GM12872 (cell line): ENCODE measurements around the gene CDH23.

Experiments used
- TF ChIP-seq, protein P1 (sequence below): IDR thresholded peaks from 3 replicates; pipeline ENCODE4 v1.5.1; 2011; ENCODE audit warnings: low read depth, mild to moderate bottlenecking, low read length, moderate library complexity; ENCODE audit not compliant: insufficient read depth

Gene CDH23

DNA sequence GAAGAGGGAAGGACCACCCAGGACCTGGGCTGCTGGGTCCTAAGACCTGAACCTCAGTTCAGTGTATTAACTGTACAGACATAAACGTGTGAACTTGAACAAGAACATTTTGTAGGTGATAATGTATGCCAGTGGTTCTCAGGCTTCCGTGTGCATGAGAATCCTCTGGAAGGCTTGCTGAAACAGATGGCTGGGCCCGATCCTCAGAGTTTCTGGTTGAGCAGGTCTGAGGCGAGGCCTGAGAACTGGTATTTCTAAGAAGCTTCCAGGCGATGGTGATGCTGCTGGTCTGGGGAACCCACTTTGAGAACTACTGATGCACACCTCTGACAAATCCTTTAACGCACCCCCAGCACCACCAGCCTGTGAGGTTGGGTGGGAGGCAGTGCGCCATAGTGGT, 70.4 kb downstream of the CDH23 start:
- TF ChIP-seq, protein P1, sequence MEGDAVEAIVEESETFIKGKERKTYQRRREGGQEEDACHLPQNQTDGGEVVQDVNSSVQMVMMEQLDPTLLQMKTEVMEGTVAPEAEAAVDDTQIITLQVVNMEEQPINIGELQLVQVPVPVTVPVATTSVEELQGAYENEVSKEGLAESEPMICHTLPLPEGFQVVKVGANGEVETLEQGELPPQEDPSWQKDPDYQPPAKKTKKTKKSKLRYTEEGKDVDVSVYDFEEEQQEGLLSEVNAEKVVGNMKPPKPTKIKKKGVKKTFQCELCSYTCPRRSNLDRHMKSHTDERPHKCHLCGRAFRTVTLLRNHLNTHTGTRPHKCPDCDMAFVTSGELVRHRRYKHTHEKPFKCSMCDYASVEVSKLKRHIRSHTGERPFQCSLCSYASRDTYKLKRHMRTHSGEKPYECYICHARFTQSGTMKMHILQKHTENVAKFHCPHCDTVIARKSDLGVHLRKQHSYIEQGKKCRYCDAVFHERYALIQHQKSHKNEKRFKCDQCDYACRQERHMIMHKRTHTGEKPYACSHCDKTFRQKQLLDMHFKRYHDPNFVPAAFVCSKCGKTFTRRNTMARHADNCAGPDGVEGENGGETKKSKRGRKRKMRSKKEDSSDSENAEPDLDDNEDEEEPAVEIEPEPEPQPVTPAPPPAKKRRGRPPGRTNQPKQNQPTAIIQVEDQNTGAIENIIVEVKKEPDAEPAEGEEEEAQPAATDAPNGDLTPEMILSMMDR = no peak

DNA sequence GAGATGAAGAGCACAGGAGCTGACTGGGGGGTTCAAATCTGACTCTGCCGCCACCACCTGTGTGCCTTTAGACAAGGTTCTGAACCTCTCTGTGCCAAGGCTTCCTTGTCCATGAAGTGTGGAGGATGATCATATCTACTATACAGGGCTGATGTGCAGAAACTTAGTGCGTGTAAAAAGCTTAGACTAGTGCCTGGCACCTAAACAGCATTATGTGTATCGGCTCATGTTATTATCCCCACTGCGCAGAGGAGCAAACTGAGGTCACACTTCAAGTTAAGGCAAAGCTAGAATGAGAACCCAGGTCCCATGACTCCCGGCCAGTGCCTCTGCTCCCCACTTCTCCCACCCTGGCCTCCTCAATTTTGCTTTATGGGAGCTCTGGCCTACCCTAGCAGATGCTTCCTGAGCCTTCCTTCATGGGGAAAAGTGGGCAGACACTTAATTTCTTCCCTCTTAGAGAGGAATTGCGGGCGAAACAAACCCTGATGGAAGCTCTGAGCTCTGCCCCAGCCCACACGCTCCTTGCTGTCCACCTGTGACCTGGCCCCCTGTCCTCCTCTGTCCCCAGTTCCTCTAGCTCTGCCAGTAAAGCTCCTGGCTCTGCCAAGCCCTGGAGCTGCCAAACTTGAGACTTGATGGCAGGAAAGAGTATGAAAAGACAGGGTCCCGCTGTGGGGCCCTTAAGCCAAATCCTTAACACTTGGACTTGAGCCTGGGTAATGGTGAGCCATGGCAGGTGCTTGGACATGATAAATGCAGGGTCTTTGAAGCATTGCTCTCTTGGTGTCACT, 71.0 kb downstream of the CDH23 start:
- TF ChIP-seq, protein P1 = no peak

DNA sequence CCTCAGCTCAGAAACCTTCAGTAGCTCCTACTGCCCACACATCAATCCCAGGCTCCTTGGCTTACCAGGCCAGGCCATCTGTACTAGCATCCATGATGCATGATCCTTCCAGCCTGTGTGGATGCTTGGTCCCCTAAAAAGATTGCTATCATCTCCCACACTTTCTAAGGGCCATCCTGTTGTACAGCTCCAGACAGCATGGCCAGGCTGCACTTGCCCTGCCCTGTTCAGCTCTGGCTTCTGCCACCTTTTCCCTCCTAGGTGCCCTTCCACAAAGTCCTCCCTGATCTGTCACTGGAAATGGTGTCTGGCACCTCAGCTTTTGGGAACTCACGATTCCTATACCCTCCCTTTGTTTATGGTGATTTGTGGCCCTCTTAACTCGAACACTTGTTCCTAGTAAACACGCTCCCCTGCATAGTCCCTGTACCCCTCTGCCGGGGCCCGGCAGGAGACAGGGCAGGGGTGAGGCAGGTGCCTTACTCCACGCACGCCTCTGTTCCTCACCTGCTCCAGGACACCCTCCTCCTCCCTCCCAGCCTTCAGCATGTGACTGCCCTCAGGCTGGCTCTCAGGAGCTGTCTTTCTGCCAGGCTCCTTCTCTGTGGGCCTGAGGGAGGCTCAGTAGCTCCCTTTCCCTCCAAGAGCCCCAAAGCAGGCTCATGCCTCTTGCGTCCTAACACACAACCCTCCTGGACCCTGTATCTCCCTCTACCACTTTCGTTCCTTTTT, 71.8 kb downstream of the CDH23 start:
- TF ChIP-seq, protein P1 = no peak

DNA sequence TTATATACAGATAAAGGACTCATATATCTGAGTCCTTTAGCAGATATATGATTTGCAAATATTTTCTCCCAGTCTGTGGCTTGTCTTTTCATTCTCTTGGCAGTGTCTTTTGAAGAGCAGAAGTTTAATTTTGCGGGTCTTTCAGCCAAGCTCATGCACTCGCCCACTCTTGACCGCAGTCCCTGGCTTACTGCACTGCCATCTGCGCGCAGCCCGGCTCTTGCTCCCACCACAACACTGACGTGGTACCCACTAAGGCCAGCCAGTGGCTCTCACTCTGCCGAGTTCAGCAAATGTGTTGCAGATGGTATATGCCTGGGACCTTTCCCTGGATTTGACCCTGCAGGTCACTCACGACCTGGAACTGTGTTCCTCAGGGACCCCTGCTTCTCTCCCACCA, 74.3 kb downstream of the CDH23 start:
- TF ChIP-seq, protein P1 = no peak

DNA sequence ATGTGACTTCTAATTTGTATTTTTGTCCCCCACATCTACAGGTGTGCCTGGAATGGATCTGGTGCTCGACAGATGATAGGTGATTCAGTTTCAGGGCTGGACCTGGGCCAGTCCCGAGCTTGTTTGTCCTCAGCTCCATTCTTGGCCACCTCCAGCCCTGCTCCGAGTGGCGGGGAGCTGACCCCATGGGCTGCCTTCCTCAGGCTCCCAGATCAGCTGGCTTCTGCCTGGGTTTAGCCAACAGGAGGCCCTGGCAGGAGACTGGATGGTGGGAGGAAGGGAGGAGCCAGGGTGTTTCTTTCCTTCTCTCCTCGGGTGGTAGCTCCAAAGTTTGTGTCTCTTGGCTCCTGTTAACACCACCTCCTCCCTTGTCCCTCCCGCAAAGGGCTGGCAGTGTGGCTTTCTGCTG, 75.2 kb downstream of the CDH23 start:
- TF ChIP-seq, protein P1 = no peak

DNA sequence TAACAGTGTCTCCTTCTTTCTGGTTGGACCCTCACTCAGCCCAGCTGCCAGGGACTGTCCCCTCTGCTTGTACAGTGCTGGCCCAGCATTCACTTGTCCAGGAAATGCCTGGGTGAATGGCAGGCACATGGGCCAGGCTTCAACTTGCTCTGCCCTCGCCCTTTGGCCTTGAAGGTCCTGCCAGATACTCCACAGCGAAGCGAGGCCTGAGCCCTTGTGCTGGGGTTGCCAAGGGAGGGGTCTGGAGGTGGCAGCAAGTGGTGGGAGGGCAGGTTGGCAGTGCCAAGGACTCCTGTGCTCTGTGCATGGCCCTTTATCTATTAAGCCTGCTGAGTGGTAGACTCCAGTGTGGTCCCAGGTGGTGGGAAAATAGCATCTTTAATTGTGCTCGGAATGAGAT, 75.7 kb downstream of the CDH23 start:
- TF ChIP-seq, protein P1 = no peak

DNA sequence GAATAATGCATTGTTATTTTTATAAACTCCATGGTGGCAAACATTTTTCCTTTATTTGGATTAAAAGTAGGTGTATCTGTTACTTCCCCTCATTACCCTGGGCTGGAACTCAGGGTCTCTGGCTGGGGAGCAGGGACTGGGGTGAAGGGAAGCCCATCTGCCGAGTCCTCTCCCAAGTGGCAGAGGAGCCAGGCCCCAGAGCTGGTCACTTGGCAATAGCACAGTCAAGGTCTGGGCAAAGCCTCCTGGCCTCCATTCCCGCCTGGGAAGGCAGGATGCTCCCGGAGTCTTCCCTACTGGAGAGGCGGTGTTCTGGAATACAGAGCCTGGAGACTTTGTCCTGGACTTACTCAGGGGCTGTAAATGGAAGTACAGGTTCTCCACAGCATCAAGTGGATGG, 76.2 kb downstream of the CDH23 start:
- TF ChIP-seq, protein P1 = no peak
